GM21737 (cell line): ENCODE data around the gene SNTG2.

Source experiments
- ATAC-seq: cut with Tn5 transposase; IDR thresholded peaks from one replicate; pipeline ENCODE4 v1.9.1; 2021; ENCODE audit warnings: mild to moderate bottlenecking, moderate library complexity; ENCODE audit not compliant: unreplicated experiment

The SNTG2 gene

DNA sequence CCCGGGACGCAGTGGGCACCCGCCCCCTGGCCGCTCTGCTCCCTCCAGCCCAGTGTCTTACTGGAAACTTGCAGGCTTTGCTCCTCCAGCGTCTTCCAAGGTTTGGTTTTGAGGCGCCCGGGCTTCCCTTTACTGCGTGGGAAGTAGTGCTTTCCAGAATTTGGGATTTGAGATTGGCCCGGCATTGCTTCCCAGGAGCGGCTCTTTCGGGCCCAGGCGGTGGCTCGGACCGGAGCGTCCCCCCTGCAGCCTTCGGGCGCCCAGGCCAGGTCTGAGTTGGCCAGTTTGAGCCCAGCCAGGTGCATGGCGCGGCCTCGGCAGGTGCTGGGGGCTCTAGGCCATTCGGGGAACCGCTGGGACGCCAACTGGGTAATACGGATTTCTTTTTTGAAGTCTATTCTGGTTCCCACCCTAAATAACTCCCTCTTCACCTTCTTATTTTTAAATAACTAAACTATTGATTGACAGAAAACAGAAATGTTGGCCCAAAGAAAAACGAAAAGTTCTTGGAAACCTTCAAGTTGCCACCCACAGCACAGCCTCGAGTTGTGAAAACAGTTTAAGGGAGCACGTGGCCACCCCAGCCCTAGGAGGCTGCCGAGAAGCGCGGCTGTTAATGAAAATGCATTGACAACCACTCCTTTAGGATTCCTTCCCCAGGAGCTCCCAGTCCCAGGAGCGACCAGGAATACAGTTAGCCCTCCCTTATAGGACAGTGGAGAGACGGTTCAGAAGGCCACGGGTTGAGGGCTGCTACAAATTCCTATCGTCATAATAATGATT is 766 bp downstream of the SNTG2 start:
- ATAC-seq: no peak

DNA sequence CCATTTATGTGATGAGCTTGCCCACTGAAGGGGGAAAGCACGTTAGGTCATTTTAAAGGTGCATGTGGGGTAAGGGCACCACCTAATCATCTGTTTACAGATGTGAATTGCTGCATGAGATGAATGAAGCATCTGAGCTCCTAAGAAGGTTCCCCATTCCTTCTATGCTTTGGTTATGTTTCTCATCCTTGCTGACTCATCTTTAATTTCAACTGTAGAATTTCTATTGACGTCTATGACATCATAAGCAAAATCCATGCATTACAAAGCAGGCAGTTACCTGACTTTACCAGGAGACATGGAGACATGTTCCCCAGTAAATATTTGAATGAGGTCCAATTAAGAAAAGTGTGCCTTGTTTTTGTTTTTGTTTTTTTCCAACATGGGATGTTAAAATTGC is 2.8 kb downstream of the SNTG2 start:
- no peak for ATAC-seq

DNA sequence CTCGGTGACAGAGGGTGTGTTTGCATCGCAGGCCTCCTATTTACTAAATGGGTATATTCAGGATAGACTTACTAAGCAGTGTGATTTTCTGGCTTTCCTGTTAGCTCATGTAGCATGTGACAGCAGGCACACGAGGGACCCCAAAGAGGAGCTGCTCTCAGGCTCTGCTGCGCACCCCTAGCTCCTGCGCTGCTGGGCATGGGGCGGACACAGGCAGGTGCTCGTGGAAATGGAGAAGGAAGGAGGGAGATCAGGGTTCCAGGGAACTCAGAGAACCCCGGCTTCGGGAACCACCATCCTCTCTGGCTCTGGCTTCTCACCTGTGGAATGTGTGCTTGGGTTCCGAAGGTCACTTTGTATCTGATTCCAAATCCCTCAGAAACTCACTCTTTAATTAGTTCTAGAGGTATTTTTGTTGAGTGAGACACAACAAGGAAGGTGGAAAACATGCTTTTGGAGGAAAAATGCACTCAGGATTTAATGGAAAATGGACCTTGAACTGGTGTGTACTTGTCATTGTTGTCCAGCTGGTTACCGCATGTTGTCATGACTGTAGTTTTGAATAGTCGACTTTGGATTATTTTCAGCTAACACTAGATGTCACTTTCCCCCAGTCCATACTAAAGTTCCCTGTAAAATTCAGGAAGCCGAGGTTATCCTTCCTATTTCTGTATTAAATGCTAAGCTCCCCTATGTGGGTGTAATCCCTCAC is 3.5 kb downstream of the SNTG2 start:
- ATAC-seq: no peak

DNA sequence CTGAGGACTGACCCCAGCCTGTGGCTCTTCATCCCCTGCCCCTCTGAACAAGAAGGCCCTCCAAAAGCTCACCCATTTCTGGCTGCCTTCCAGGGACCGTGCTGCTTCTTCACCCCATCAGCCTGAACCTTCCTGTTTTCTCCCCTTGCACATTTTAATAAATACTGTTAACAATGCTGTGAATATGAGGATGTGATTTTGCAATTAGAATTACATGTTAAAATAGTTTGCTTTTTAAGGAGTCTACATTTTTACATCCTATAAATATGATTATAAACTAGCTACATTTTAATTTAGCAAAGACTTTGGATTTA is 4.0 kb downstream of the SNTG2 start:
- ATAC-seq: no peak

DNA sequence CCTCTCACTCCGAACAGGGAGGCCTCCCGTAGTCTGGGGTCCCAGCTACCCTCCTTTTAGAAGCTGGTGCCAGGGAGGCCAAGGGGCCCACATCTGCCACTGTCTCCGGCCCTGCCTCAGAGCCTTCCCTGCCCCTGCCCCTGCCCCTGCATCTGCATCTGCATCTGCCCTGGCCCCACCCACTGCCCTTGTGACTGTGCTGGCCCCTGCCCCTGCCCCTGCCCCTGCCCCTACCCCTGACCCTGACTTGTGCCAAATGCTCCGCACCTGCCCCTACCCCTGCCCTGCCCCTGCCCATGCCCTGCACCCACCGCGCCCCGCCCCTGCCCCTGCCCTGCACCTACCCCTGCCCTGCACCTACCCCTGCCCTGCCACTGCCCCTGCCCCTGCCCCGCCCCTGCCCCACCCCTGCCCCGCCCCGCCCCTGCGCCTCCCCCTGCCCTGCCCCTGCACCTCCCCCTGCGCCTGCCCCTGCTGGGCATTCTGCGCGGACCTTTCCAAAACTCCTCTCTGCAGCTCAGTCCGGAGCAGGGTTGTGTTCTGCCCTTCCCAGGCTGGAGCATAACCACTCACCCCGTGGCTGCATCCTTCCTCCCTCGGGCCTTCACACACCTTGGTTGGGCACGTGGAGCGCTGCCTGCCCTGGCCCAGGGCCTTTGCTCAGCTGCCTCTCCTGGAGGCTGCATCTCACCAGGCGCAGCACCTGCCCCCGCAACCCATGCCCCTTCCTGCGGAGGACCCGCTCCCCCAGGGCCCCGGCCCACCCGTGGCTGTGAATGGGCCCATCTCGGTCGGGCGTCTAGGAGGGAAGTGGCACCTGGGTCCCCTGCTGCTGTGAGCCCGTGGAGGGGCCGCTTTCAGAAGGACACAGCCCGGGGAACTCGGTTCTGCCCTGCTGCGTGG is 5.4 kb downstream of the SNTG2 start:
- ATAC-seq: no peak

DNA sequence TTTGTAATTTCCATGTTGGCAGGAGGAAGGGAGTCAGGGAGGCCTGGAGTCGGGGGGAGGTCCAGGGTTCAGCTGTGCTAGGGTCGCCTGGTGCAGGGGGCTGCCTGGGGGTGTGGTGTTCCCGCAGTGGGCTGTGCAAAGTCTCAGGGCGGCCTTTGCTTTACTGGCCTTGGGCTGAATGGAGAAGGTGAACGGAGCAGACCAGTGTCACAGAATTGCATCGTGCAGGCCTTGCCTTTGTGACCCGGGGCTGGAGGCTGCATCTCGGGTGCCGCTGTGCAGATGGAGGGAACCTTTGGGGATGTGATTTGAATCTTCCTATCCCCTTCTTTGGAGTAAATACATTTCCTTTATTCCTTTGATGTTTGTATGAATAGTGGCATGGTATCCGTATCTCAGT is 8.8 kb downstream of the SNTG2 start:
- ATAC-seq: no peak

DNA sequence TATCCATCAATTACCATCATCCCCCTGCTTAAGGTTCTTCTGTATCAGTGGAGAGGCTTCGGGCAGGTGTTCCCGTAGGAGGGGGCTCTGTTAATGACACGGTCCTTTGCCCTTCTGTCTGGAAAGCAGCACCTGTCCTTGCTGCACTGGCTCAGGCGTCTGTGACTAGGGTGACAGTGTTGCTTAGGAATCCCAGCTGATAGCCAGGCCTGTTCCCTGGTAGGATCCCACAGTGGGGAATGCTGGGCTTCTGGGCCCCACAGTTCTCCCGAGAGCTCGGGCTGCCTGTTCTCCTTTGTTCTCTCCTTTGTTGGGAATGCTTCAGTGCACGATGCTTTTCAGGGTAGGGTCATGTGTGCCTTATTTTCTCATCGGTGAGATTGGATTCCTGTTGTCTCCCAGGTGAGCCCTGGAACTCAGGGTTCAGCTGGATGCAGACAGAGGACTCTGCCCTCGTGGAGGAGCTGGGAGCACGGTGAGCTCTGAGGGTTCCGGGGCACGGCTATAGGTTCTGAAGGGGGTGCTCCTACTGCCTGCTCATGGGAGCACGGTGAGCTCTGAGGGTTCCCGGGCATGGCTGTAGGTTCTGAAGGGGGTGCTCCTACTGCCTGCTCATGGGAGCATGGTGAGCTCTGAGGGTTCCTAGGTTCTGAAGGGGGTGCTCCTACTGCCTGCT is 9.6 kb downstream of the SNTG2 start:
- ATAC-seq: no peak

DNA sequence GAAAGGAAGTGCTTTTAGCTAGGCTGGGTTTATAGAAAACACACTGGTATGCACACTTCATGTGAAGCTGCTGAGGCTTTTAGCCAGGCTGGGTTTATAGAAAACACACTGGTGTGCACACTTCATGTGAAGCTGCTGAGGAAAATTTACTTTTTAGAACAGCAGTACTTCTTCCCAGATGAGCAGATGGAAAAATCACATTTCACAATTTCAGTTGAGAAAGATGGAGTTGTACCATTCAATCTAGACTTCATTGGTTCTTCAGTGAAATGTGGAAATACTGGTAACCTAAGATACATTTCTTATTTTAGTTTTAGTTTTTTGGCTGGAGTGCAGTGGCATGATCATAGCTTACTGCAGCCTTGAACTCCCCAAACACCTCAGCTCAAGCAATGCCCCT is 11.1 kb downstream of the SNTG2 start:
- ATAC-seq: no peak

DNA sequence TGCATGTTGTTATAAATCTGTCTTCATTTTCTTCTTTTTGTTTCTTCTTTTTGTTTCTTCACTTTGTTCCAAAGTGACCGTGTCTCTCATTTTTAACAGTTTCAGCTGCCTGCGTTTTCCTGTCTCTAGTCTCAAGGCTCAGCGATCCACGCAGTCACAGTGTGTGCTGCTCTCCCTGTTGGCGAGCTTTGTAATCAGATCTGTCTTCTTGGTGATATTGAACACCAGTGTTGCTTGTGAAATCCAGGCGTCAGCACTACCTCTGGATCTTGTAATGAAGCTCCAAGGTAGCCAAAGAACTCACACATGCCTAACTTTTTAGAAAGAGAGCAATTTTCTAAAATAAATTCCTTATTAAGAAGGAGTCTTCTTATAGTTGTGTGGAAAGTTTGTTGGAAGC is 13.2 kb downstream of the SNTG2 start:
- no peak for ATAC-seq

DNA sequence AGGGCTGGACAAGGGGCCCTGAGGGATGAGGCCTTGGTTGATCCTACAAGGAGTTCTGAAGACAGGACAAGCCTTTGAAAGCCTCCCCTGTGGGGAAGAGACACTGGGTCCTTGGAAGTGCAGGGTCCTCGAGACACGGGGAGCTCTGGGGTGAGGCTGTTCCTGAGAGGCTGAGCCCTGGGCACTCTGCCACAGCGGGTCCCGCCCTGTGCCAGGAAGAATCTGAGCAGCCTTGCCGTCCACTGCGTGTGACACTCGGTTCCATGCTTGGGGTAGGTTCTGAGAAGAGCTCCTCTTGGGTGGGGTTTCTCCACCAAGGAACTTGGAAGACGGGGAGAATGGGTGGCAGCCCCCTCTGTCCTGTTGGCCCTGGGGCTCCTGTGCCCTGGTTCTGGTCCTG is 13.9 kb downstream of the SNTG2 start:
- no peak for ATAC-seq

DNA sequence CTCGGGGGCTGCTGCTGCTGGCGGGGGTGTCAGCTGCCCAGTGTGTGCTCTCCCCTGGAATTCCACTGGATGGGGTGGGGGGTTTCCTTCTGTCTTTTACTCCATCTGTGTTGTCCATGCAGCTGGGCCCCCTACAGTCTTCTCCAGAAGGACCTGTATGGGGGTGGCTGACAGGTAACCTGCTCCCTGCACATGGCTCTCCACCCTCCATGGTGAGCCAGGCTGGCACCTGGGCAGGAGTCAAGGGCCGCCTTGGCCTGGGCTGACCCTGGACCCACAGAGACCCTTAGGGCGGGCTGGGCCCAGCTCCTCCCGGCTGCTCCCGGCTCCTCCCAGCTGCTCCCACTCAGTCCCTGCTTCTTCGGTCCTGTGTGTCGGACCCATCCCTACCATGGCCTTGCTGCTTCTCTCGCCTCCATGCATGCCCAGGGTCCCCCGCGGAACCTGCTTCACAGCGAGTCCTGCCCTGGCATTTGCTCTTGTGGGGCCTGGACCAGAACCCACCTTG is 15.0 kb downstream of the SNTG2 start:
- no peak for ATAC-seq

DNA sequence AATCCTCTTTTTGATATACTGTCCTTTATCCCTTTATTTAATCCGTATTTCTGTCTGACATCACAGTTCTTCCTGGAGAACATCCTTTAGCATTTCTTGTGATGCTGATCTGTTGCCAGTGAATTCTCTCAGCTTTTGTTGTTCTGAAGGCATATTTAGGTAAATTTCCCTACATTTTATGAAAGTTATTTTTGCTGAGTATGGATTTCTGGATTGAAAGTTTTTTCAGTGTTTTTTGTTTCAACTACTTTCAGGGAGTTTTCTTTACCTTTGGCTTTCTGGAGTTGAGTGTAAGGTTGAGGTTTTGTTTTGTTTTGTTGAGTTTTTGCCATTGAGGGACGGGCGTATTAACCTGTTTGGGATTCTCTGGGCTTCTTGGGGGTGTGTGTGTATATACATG is 22.5 kb downstream of the SNTG2 start:
- ATAC-seq: no peak

DNA sequence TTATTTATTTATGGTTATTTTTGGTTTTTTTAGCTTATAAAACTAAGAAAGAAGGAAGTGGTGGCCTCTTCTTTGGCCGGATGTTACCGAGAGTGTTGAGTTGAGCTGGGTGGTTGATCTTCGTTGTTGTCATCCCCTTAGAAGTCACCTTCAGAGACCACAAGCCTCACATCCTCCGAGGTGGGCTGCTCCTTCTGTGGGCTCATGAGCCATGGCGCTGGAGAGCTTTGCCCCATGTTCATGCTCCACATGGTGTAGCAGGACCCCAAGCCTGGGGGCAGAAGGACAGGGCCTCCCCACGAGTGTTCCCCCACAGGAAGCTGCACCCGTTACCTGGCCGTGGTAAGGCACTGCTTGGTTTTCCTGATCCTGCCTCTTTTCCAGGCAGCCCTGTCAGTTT is 23.4 kb downstream of the SNTG2 start:
- no peak for ATAC-seq

DNA sequence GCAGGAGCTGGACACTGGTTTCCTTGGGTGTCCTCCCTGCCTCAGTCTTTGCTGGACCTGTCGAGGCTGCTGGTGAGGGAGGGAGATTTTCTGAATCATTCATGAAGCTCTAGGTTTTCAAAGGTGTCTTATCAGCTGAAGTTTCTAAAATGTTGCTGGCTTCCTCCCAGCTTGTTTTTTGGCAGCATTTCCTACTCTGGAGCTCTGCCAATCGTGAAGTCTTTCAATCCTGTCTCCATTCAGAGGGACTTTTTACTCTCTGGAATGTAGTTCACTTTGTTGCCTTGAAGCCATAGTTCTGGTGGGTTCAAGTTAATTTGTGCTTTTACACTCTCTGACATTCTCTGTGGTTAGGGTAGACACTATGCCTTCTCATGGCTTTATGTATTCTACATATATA is 23.9 kb downstream of the SNTG2 start:
- no peak for ATAC-seq

DNA sequence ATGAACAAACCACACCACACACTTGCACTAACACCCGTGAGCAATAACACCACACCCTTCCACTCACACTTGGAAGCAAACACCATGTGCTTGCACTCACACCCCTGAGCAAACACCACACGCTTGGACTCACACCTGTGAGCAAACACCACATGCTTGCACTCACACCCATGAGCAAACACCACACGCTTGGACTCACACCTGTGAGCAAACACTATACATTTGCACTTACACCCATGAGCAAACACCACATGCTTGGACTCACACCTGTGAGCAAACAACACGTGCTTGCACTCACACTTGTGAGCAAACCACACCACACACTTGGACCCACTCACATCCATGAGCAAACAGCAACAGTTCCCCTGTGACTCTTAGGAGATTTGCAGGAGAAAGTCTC is 24.4 kb downstream of the SNTG2 start:
- ATAC-seq: no peak

DNA sequence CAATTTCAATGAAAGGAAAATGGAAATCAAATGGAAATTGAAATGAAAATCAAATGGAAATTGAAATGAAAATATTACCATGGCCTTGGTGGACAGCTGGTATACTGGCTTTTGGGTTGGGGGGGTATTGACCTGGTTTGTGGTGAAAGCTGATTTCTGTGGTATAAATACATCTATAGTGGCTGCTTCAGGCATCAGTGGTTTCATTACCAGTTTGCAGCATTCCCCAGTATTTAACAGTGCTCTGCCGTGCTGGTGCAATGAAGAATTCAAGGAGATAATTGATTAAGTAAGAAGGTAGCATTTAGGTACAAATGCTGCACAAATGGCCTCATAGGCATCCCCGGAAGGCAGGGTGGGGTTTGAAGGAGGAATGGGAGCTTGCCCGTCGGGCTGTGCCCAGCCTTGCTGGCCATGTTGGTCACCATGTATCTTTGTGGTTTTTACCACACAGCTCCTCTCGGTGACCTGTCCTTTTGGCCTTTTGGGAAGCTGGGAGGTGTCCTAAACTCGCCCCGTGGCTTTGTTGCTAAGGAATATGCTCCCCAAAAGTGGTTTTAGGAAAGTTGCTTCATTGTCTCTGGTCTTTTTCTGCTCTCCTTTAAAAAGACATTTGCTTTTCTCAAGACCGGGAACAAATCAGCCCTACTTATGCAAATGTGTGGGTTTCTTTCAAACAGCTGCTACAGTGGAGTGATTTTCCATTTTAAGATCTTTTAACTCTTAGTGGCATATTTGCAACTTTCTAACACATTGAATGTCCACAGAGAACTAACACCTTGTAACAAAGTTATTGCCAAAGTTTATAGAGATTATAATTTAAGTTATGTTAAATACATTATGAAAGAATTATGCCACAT is 28.6 kb downstream of the SNTG2 start:
- ATAC-seq: no peak

DNA sequence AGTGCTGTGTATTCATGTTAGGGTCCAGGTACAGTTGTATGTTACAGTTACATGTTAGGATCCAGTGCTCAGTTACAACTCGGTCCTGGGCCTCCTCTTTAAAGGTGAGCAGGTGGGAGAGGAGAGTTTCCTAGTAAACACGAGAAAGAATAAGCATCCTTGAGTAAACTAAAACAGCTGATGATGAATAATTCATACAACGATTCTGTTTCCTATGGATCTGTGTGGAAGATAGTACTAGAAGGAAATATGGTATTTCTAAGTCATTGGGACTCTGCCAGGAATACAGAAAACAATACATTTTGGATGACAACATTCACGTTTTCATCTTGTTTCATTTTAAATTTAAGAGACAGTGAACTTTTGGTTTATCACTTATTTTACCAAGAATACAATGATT is 29.5 kb downstream of the SNTG2 start:
- ATAC-seq: no peak

DNA sequence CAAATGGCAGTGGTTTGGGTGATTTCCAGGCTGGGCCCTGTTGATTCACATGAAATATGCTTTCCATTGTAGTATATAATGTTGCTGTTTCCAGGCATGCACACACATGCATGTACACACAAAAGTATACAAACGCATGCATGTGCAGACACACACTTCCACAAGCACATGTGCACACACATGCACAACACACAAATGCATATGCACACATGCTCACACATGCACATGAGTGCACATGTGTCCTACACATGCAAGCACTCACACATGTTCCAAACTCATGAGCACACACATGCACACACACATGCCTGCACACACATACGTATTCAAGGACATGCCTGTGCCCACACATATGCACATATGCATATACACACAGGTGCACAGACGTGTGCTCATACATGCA is 30.6 kb downstream of the SNTG2 start:
- no peak for ATAC-seq

DNA sequence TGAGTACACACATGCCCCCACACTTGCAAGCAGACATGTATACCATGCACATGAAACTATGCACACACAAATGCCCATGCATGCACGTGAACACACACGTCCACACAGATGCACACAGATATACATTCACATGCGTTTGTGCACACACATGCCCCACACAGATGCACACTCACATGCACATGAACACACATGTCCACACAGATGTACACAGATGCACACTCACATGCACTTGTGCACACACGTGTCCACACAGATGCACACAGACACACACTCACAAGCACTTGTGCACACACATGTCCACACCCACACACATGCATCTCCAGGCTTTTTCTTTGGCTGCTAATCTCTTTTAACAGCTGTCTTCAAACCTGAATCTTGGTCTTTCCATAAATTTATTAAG is 31.1 kb downstream of the SNTG2 start:
- no peak for ATAC-seq

DNA sequence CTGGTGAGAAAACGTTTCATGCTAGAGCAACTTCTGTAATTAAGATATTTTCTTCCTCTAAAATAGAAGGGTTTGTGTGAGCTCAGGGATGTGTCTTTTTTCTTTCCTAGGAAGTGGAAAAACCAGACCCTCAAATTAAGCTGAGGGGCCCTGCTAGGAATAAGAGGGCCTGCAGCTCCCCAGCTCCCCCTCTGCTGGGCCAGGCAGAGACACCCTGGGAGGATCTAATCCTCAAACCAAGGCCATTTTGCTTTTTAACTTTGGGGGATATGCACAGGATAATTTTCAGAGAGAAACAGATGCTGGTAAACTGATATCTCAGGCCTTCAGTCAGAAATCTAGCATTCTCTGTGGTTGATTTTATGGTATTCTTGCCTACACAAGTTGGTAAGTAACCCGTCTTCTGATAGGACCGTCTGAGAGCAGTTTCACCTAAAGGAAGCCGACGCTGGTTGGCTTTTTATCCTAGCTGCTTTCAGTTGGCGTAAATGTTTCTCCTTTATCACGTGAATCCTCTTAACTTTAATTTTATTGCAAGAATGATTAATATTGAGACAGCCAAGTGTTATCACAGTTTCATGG is 34.8 kb downstream of the SNTG2 start:
- no peak for ATAC-seq
